H1 (cell line): Measurements from ENCODE around the gene AK2. TPM values are rescaled to one million over a fixed set of nuclear protein-coding genes. Genes with fewer than 3 reads are reported as not detected.
"Not testable (repeated sequence)": the region's sequence is repeated elsewhere in the genome, so short reads cannot be mapped to it uniquely, and the experiment has no call there.

Experiments
- CTCF ChIA-PET: fragments of 300-600 bp; sonication (Branson Sonifier 250); formaldehyde crosslinking; loops from one replicate; lab custom pipeline; 2021; ENCODE audit not compliant: partially characterized antibody; lab: Charles Lee
- POLR2A ChIA-PET: fragments of 300-600 bp; sonication (Branson Sonifier 250); formaldehyde crosslinking; loops from one replicate; lab custom pipeline; 2021; ENCODE audit warnings: inconsistent platforms; ENCODE audit not compliant: partially characterized antibody; lab: Charles Lee
- DNase-seq, 2 experiments: peaks; one replicate each; pipeline versions ENCODE4 v3.0.0 to v3.0.0-alpha.2; 2010 to 2022; ENCODE audit warnings: low spot score in 2 of 2, low read depth in 1 of 2, mixed read lengths in 1 of 2
- FAIRE-seq: peaks from 2 replicates; lab custom pipeline; 2011; peaks lifted over from hg19 to GRCh38; lab: Jason Lieb, UNC
- H2AFZ ChIP-seq: 2 replicates; pipeline ENCODE4 v1.8.1; 2012; ENCODE audit warnings: low read length, inconsistent platforms
- H2AK5ac ChIP-seq: 2 replicates; pipeline ENCODE4 v1.6.1; 2013; ENCODE audit warnings: low read depth, low read length
- H2BK120ac ChIP-seq: replicated peaks from 2 replicates; pipeline ENCODE3; 2013; ENCODE audit warnings: low read depth, low read length, inconsistent platforms
- H2BK12ac ChIP-seq: 2 replicates; pipeline ENCODE4 v1.6.1; 2013; ENCODE audit warnings: low read depth, low read length
- H2BK15ac ChIP-seq: 2 replicates; pipeline ENCODE4 v1.6.1; 2013; ENCODE audit warnings: low read length
- H2BK20ac ChIP-seq: 2 replicates; pipeline ENCODE4 v1.6.1; 2013; ENCODE audit warnings: low read length
- H2BK5ac ChIP-seq: 2 replicates; pipeline ENCODE4 v1.6.1; 2013; ENCODE audit warnings: low read depth, low read length
- H3K14ac ChIP-seq: 2 replicates; pipeline ENCODE4 v1.6.1; 2013; ENCODE audit warnings: inconsistent platforms; ENCODE audit not compliant: insufficient read length
- H3K18ac ChIP-seq: 2 replicates; pipeline ENCODE4 v1.6.1; 2013; ENCODE audit warnings: low read length; ENCODE audit errors: extremely low read depth
- H3K23ac ChIP-seq: 2 replicates; pipeline ENCODE4 v1.6.1; 2013; ENCODE audit warnings: inconsistent platforms; ENCODE audit not compliant: insufficient read length
- H3K23me2 ChIP-seq: 2 replicates; pipeline ENCODE4 v1.6.1; 2013; ENCODE audit warnings: low read depth, low read length
- H3K27ac ChIP-seq: 2 replicates; pipeline ENCODE4 v1.6.1; 2011; ENCODE audit warnings: low read depth, low read length, inconsistent platforms
- H3K27me3 ChIP-seq, 4 experiments: replicated peaks in 1 of 4; 1 replicate in 1 of 4; 2 replicates in 3 of 4; pipeline versions ENCODE4 v1.6.1 to v1.8.1; 2011 to 2013; ENCODE audit warnings: low read length in 3 of 4, mild to moderate bottlenecking in 3 of 4, inconsistent platforms in 2 of 4, mixed read lengths in 2 of 4, moderate library complexity in 1 of 4; ENCODE audit not compliant: control insufficient read depth in 3 of 4, insufficient read depth in 3 of 4; ENCODE audit errors: extremely low read depth in 1 of 4
- H3K36me3 ChIP-seq, 4 experiments: 2 replicates each; pipeline versions ENCODE4 v1.6.1 to v1.8.1; 2011 to 2013; ENCODE audit warnings: mild to moderate bottlenecking in 4 of 4, low read length in 3 of 4, moderate library complexity in 2 of 4, control low read depth in 1 of 4, inconsistent platforms in 1 of 4; ENCODE audit not compliant: insufficient read depth in 4 of 4, control insufficient read depth in 2 of 4
- H3K4ac ChIP-seq: replicated peaks from 2 replicates; pipeline ENCODE3; 2013; ENCODE audit warnings: low read length, low read depth, mixed read lengths, inconsistent platforms; ENCODE audit not compliant: insufficient read length
- H3K4me1 ChIP-seq, 4 experiments: replicated peaks in 1 of 4; 1 replicate in 1 of 4; 2 replicates in 3 of 4; pipeline versions ENCODE4 v1.6.1 to v1.8.1; 2011 to 2013; ENCODE audit warnings: low read length in 3 of 4, inconsistent platforms in 2 of 4, mixed read lengths in 1 of 4; ENCODE audit not compliant: insufficient read depth in 4 of 4, control insufficient read depth in 3 of 4
- H3K4me2 ChIP-seq, 2 experiments: 2 replicates each; pipeline versions ENCODE4 v1.6.1 to v1.8.1; 2011 to 2013; ENCODE audit warnings: low read depth in 2 of 2, low read length in 2 of 2, control low read depth in 1 of 2, inconsistent platforms in 1 of 2, mild to moderate bottlenecking in 1 of 2; ENCODE audit not compliant: insufficient read depth in 1 of 2
- H3K4me3 ChIP-seq, 4 experiments: fragments of 200-600, 300-600 bp in 1 of 4; sonication (generic), shearing (Covaris generic), sonication (Bioruptor Twin) in 1 of 4; 2 replicates each; pipeline versions ENCODE4 v1.5.1 to v1.8.1; 2011 to 2016; ENCODE audit warnings: low read length in 4 of 4, low read depth in 3 of 4, control low read depth in 2 of 4, inconsistent platforms in 2 of 4, mild to moderate bottlenecking in 2 of 4, mixed read lengths in 1 of 4, moderate library complexity in 1 of 4; ENCODE audit not compliant: insufficient read depth in 2 of 4; ENCODE audit errors: extremely low read depth in 1 of 4
- H3K56ac ChIP-seq: replicated peaks from 2 replicates; pipeline ENCODE3; 2013; ENCODE audit warnings: low read depth, mild to moderate bottlenecking, mixed read lengths, low read length, inconsistent platforms; ENCODE audit not compliant: insufficient read length
- H3K79me1 ChIP-seq: 2 replicates; pipeline ENCODE4 v1.6.1; 2013; ENCODE audit warnings: low read depth, low read length, control low read depth
- H3K79me2 ChIP-seq, 2 experiments: 2 replicates each; pipeline versions ENCODE4 v1.6.1 to v1.8.1; 2012 to 2013; ENCODE audit warnings: low read length in 2 of 2, mild to moderate bottlenecking in 2 of 2, inconsistent platforms in 1 of 2; ENCODE audit not compliant: insufficient read depth in 2 of 2, control insufficient read depth in 1 of 2
- H3K9ac ChIP-seq, 4 experiments: replicated peaks in 1 of 4; 1 replicate in 1 of 4; 2 replicates in 3 of 4; pipeline versions ENCODE4 v1.6.1 to v1.8.1; 2011 to 2013; ENCODE audit warnings: low read depth in 3 of 4, low read length in 3 of 4, control low read depth in 2 of 4, mild to moderate bottlenecking in 2 of 4, moderate library complexity in 2 of 4, inconsistent platforms in 1 of 4; ENCODE audit errors: extremely low read depth in 1 of 4
- H3K9me3 ChIP-seq, 2 experiments: 2 replicates each; pipeline versions ENCODE4 v1.6.1 to v1.8.1; 2012 to 2013; ENCODE audit warnings: mild to moderate bottlenecking in 2 of 2, moderate library complexity in 2 of 2, control low read depth in 1 of 2, inconsistent platforms in 1 of 2, low read depth in 1 of 2, low read length in 1 of 2, mixed read lengths in 1 of 2; ENCODE audit not compliant: insufficient read depth in 2 of 2
- H4K20me1 ChIP-seq, 2 experiments: replicated peaks in 1 of 2; 2 replicates each; pipeline versions ENCODE3 to v1.8.1; 2011 to 2013; ENCODE audit warnings: inconsistent platforms in 2 of 2, low read length in 2 of 2, mild to moderate bottlenecking in 1 of 2; ENCODE audit not compliant: insufficient read depth in 2 of 2, control insufficient read depth in 1 of 2
- H4K5ac ChIP-seq: 2 replicates; pipeline ENCODE4 v1.6.1; 2013; ENCODE audit warnings: low read length, low read depth, mixed read lengths, inconsistent platforms; ENCODE audit not compliant: insufficient read length
- H4K8ac ChIP-seq: 2 replicates; pipeline ENCODE4 v1.8.0; 2013; ENCODE audit warnings: mild to moderate bottlenecking, moderate library complexity, low read length, inconsistent platforms; ENCODE audit not compliant: insufficient read depth; ENCODE audit errors: extremely low read depth
- H4K91ac ChIP-seq: replicated peaks from 2 replicates; pipeline ENCODE3; 2013; ENCODE audit warnings: low read length, mixed read lengths, inconsistent platforms; ENCODE audit not compliant: insufficient read length
- WGBS, 2 experiments: shearing (Covaris generic) in 1 of 2; methylation state at CpG; one replicate each; pipeline versions ENCODE4 v1.1.6 to v1.1.7; 2013 to 2015; ENCODE audit warnings: low lambda C conversion rate in 2 of 2, mixed read lengths in 2 of 2, inconsistent platforms in 1 of 2, low coverage in 1 of 2, missing lambda C conversion rate in 1 of 2; ENCODE audit not compliant: insufficient replicate concordance in 2 of 2, insufficient coverage in 1 of 2, insufficient read length in 1 of 2; ENCODE audit errors: extremely low coverage in 1 of 2, missing lambda C conversion rate in 1 of 2; 5-methylcytosine and 5-hydroxymethylcytosine counted together
- polyA plus RNA-seq, 7 experiments: library from polyadenylated mRNA; depleted of rRNA in 3 of 7; stranded (reverse) in 5 of 7; unstranded in 2 of 7; fragments of >200 nt in 5 of 7; fragments of 200-250 nt in 2 of 7; gene quantifications; 1 replicate in 5 of 7; 2 replicates in 1 of 7; 4 replicates in 1 of 7; pipeline versions ENCODE4 v1.2.1 to v1.2.3, GENCODE V29; 2011 to 2013; ENCODE audit warnings: missing spikeins in 2 of 7, mixed read lengths in 2 of 7
- total RNA-seq: library from RNA; stranded (reverse); fragmentation: NEBNext Ultra II Directional; extraction: Animal tissue kit (Norgen Biotek cat#: 25700); gene quantifications from 2 replicates; pipeline ENCODE4 v1.2.1, GENCODE V29; 2021

The AK2 gene
- total and polyA plus RNA-seq, 2 of the 8 experiments (the other 6 are each of a cell fraction or from before 2014, with no cell fraction given), result 92.3 to 137 TPM

GRCh38 chr1:33066477-33066876 lies 29.8 kb upstream of the AK2 start:
- H3K18ac ChIP-seq, H2BK20ac ChIP-seq, H3K27me3 ChIP-seq, H3K4ac ChIP-seq, H3K27ac ChIP-seq, H2BK15ac ChIP-seq, H3K9ac ChIP-seq, H3K36me3 ChIP-seq, H2AK5ac ChIP-seq, DNase-seq, H2BK12ac ChIP-seq, H3K79me1 ChIP-seq, H3K56ac ChIP-seq, H2AFZ ChIP-seq, H3K14ac ChIP-seq, FAIRE-seq, H3K79me2 ChIP-seq, H3K4me3 ChIP-seq, H4K91ac ChIP-seq, H4K8ac ChIP-seq, H3K23ac ChIP-seq, H3K23me2 ChIP-seq, H2BK120ac ChIP-seq, H3K4me1 ChIP-seq, H2BK5ac ChIP-seq, POLR2A ChIA-PET, H3K4me2 ChIP-seq, H4K5ac ChIP-seq, H4K20me1 ChIP-seq: not testable (repeated sequence)
- H3K9me3 ChIP-seq, result peaks cover 32 to 40% of the 10 kb centered on the region in 2 experiments
- CTCF ChIA-PET, result interaction anchor here (2.9 kb wide), 1 partner anchor 10 kb away, joined by 11 read pairs; no protein-coding TSS in a partner anchor
- 79% methylated on average over 3 of the region's 3 CpGs; no CpG with 5 or more reads in 1 of the 2 experiments for WGBS, 2 experiments
